ENCODE data around the gene ATP10A. TPM values are rescaled to one million over a fixed set of nuclear protein-coding genes. Genes with fewer than 3 reads are reported as not detected.
A peak's percentile ranks its signal among the peaks of the same experiment; 100 is the strongest.

The ATP10A gene
- total RNA-seq, 6 experiments from 2014 or later, result 31.0 to 39.5 (median 33.9) TPM

DNA sequence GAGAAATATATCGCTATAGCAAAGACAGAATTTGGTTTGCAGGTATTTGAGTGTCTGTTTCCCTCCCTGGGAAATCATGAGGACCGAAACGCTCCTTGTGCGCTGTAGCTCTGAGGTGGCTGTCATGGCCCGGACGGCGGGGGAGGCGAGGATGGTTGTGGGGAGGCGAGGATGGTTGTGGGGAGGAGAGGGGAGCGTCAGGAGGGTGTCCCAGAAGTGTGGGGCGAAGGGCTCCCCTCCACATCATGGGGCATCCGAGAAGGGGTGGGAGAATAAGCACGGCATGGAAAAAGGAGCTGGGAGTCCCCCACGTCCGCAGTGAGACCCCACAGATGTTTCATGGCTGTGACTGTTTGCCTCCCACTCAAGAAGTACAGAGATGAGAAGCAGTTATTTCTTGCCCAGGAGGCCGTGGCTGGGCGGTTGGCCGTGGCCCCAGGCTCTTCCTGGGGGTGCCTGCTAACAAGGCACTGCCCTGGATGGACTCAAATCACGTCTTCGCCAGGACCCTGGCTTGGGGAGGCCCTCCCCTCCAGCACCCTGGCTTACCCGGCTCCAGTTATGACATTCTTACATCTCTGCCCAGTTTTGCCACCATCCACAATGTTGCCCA lies 947 bp upstream of the ATP10A start:
- peak overlapping the region; percentile 84 for H3K27ac Mint-ChIP-seq
- TF ChIP-seq CTCF (IDR thresholded peaks at IDR 0.05), result no peak
- peaks cover 46% of the 10 kb centered on the region for H3K4me1 Mint-ChIP-seq (ENCODE audit: low read depth)
- no peaks in the 10 kb centered on the region; the same call in none of the 2 replicates for H3K27me3 Mint-ChIP-seq (ENCODE audit: insufficient read depth)
- DNase-seq, result no peak
- peaks cover 22% of the 10 kb centered on the region for H3K36me3 Mint-ChIP-seq (ENCODE audit: low read depth)
- H3K4me3 Mint-ChIP-seq, result peak overlapping the region; percentile 90
- no peaks in the 10 kb centered on the region for H3K9me3 Mint-ChIP-seq

DNA sequence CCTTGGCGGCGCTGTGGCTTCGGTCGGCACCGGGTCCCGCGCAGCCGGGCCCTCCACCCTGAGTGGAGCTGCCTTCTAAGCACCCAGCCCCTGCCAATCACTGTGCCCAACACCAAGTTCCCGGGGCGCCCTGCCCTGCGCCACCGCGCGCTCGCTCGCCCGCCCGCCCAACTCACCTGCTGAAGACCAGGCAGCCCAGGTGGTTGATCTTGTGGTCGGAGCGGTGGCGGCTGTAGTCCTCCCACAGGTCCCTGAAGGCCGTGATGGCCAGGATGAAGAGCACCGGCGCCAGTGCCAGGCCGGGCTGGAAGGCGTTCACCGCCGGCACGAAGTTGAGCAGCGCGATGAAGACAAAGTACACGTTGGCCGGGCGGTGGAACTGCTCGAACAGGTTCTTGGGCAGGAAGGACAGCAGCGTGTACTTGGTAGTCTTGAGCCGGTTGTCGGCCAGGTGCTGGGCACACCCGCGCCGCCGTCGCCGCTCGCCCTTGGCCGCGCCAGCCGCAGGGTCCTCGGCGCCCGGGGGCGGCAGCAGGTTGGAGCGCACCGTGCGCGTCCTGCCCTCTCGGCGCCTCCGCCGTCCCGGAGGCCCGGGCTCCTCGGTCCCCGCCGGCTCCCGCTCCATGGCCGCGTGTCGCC lies 536 bp downstream of the ATP10A start:
- TF ChIP-seq CTCF (IDR thresholded peaks at IDR 0.05), result peak; percentile 30; the same call in 1 of the 2 replicates
- Mint-ChIP-seq H3K36me3 (ENCODE audit: low read depth) (peaks cover 33% of the 10 kb centered on the region), H3K27me3 (ENCODE audit: insufficient read depth) (peaks cover 1% of the 10 kb centered on the region), H3K27ac (peak overlapping the region; percentile 85), H3K9me3 (no peaks in the 10 kb centered on the region), H3K4me1 (ENCODE audit: low read depth) (peaks cover 61% of the 10 kb centered on the region), H3K4me3 (peak overlapping the region; percentile 94)
- no peak for DNase-seq

DNA sequence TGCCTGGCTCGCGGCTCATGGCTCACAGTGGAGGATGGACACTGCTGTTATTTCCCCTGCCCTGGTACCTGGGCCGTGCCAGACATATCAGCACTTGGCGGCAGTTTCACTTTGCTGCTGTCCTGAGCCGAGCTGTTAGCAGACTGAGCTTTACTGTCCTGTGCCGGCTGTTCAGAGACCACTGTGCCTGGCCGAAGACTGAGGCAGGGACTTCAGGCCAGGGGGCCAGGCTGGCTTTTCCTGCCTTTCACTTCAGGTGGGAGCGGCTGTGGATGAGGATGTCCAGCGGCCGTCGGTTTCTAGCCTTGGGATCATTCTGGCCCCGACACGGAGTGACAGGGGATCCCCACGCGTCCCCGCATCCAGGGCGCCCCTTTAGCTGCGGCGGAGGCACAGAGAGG lies 1.1 kb downstream of the ATP10A start:
- peak overlapping the region; percentile 94 for H3K4me3 Mint-ChIP-seq
- TF ChIP-seq CTCF (IDR thresholded peaks at IDR 0.05), result no peak
- H3K36me3 Mint-ChIP-seq (ENCODE audit: low read depth), result peaks cover 38% of the 10 kb centered on the region
- no peak for DNase-seq
- peaks cover 1% of the 10 kb centered on the region for H3K27me3 Mint-ChIP-seq (ENCODE audit: insufficient read depth)
- H3K27ac Mint-ChIP-seq, result peak overlapping the region; percentile 85
- peaks cover 64% of the 10 kb centered on the region for H3K4me1 Mint-ChIP-seq (ENCODE audit: low read depth)
- no peaks in the 10 kb centered on the region for H3K9me3 Mint-ChIP-seq

- no peak for TF ChIP-seq CTCF (IDR thresholded peaks at IDR 0.05)
- Mint-ChIP-seq H3K4me3 (peak overlapping the region; percentile 94), H3K27ac (peak overlapping the region; percentile 85), H3K9me3 (no peaks in the 10 kb centered on the region), H3K36me3 (ENCODE audit: low read depth) (peaks cover 47% of the 10 kb centered on the region), H3K4me1 (ENCODE audit: low read depth) (peaks cover 71% of the 10 kb centered on the region), H3K27me3 (ENCODE audit: insufficient read depth) (peaks cover 1% of the 10 kb centered on the region)
- DNase-seq, result no peak
Observed at GRCh38 chr15:25860885-25861866, 2.0 kb downstream of the ATP10A start.

GRCh38 chr15:25859838-25860645 lies 3.1 kb downstream of the ATP10A start:
- H3K27me3 Mint-ChIP-seq (ENCODE audit: insufficient read depth), result peaks cover 1% of the 10 kb centered on the region
- no peak for TF ChIP-seq CTCF (IDR thresholded peaks at IDR 0.05)
- no peaks in the 10 kb centered on the region for H3K9me3 Mint-ChIP-seq
- peaks cover 75% of the 10 kb centered on the region for H3K4me1 Mint-ChIP-seq (ENCODE audit: low read depth)
- peak overlapping the region; percentile 70 for H3K27ac Mint-ChIP-seq
- no peak for DNase-seq
- peak overlapping the region; percentile 94 for H3K4me3 Mint-ChIP-seq
- H3K36me3 Mint-ChIP-seq (ENCODE audit: low read depth), result peaks cover 54% of the 10 kb centered on the region
